GM12878 (cell line): ENCODE data around the gene TANC1. TPM values are rescaled to one million over a fixed set of nuclear protein-coding genes. Genes with fewer than 3 reads are reported as not detected.

ENCODE experiments used
- ATAC-seq: fragments of 200-7000 bp; cut with Tn5 transposase; 3 replicates; pipeline ENCODE4 v1.9.1; 2020; ENCODE audit warnings: mild to moderate bottlenecking, moderate library complexity
- BruUV-seq: library from RNA; stranded (reverse); fragments of 400-500 nt; replicated peaks from 2 replicates; lab custom pipeline; 2021; lab: Mats Ljungman, UMichigan
- CTCF ChIA-PET: fragments of 300-600 bp; sonication (Branson Sonifier 250); formaldehyde crosslinking; extraction: SDS; loops from one replicate; lab custom pipeline; 2021; ENCODE audit warnings: inconsistent platforms; lab: Yijun Ruan, JAX
- POLR2A ChIA-PET: fragments of 350-600 bp; formaldehyde crosslinking; extraction: SDS; loops from one replicate; lab custom pipeline; 2021; ENCODE audit warnings: inconsistent platforms; lab: Charles Lee
- RAD21 ChIA-PET: fragments of 300-600 bp; sonication (Branson Sonifier 250); formaldehyde crosslinking; loops from one replicate; lab custom pipeline; 2023; ENCODE audit warnings: antibody characterized with exemption; ENCODE audit not compliant: unreplicated experiment; lab: Charles Lee
- SMC1A ChIA-PET: fragments of 300-600 bp; sonication (Branson Sonifier 250); formaldehyde crosslinking; loops from one replicate; lab custom pipeline; 2023; ENCODE audit not compliant: unreplicated experiment, uncharacterized antibody; lab: Charles Lee
- DNase-seq: peaks from one replicate; pipeline ENCODE4 v3.0.0-alpha.2; 2011; ENCODE audit warnings: low read depth, low spot score
- FAIRE-seq: peaks from 3 replicates; lab custom pipeline; 2011; peaks lifted over from hg19 to GRCh38; lab: Jason Lieb, UNC
- H2AFZ ChIP-seq: 2 replicates; pipeline ENCODE4 v1.6.0; 2011; ENCODE audit warnings: low read depth, low read length, control low read depth; ENCODE audit not compliant: control insufficient read depth
- H3K27ac ChIP-seq: 2 replicates; pipeline ENCODE4 v1.5.1; 2011; ENCODE audit warnings: control low read depth; ENCODE audit not compliant: control insufficient read depth, insufficient read depth
- H3K27me3 ChIP-seq, 2 experiments: replicated peaks in 1 of 2; 2 replicates each; pipeline versions ENCODE4 v1.6.0 to v1.6.1; 2011; ENCODE audit warnings: low read length in 1 of 2; ENCODE audit not compliant: control insufficient read depth in 2 of 2, insufficient read depth in 2 of 2
- H3K36me3 ChIP-seq, 2 experiments: 2 replicates each; pipeline ENCODE4 v1.5.1; 2011; ENCODE audit warnings: low read length in 1 of 2; ENCODE audit not compliant: control insufficient read depth in 2 of 2, insufficient read depth in 2 of 2
- H3K4me1 ChIP-seq: 2 replicates; pipeline ENCODE4 v1.6.1; 2011; ENCODE audit warnings: mild to moderate bottlenecking, low read length, moderate library complexity, mixed read lengths; ENCODE audit not compliant: control insufficient read depth, insufficient read depth
- H3K4me2 ChIP-seq: 2 replicates; pipeline ENCODE4 v1.6.0; 2011; ENCODE audit warnings: control low read depth; ENCODE audit not compliant: control insufficient read depth, insufficient read depth
- H3K4me3 ChIP-seq: fragments of 200-600 bp; sonication (generic); 2 replicates; pipeline ENCODE4 v1.5.1; 2016
- H3K79me2 ChIP-seq: 2 replicates; pipeline ENCODE4 v1.6.0; 2011; ENCODE audit warnings: low read length; ENCODE audit not compliant: control insufficient read depth, insufficient read depth
- H3K9ac ChIP-seq: 2 replicates; pipeline ENCODE4 v1.8.0; 2011; ENCODE audit warnings: low read length, control low read depth, mixed read lengths; ENCODE audit not compliant: control insufficient read depth, insufficient read depth
- H3K9me3 ChIP-seq: replicated peaks from 3 replicates; pipeline ENCODE4 v1.5.1; 2011; ENCODE audit warnings: mild to moderate bottlenecking, low read length; ENCODE audit not compliant: control insufficient read depth, insufficient read depth
- H4K20me1 ChIP-seq: 2 replicates; pipeline ENCODE4 v1.6.0; 2011; ENCODE audit not compliant: control insufficient read depth, insufficient read depth
- ASH2L ChIP-seq: fragments of 300-600, 200-600 bp; sonication (generic); IDR thresholded peaks from 2 replicates; pipeline ENCODE4 v1.6.1; 2017; ENCODE audit warnings: low read depth, mild to moderate bottlenecking, borderline replicate concordance
- CHD1 ChIP-seq: IDR thresholded peaks from 2 replicates; pipeline ENCODE4 v1.6.1; 2012; ENCODE audit warnings: low read depth, low read length, improper control_type of control experiment
- E2F4 ChIP-seq: IDR thresholded peaks from 2 replicates; pipeline ENCODE4 v1.6.1; 2012; ENCODE audit warnings: low read depth, low read length, improper control_type of control experiment
- IRF5 ChIP-seq: fragments of 450-650 bp; IDR thresholded peaks from 2 replicates; pipeline ENCODE4 v1.6.1; 2017; ENCODE audit warnings: borderline replicate concordance
- NFYA ChIP-seq: IDR thresholded peaks from 2 replicates; pipeline ENCODE4 v1.6.1; 2011; ENCODE audit warnings: low read depth, mild to moderate bottlenecking, low read length, improper control_type of control experiment, borderline replicate concordance
- NR2C1 ChIP-seq: fragments of 450-650 bp; IDR thresholded peaks from 2 replicates; pipeline ENCODE4 v1.6.1; 2017; ENCODE audit warnings: antibody characterized with exemption, mild to moderate bottlenecking, moderate library complexity
- POU2F2 ChIP-seq: IDR thresholded peaks from 3 replicates; pipeline ENCODE4 v1.6.1; 2011; ENCODE audit warnings: low read depth, mild to moderate bottlenecking, low read length, borderline replicate concordance
- RELA ChIP-seq: fragments of 450-650 bp; IDR thresholded peaks from 2 replicates; pipeline ENCODE4 v1.8.0; 2014; ENCODE audit warnings: borderline replicate concordance; ENCODE audit not compliant: partially characterized antibody
- RFX5 ChIP-seq: IDR thresholded peaks from 2 replicates; pipeline ENCODE4 v1.6.1; 2011; ENCODE audit warnings: low read depth, low read length, improper control_type of control experiment
- SIN3A ChIP-seq: IDR thresholded peaks from 2 replicates; pipeline ENCODE4 v1.6.1; 2012; ENCODE audit warnings: low read depth, low read length, improper control_type of control experiment
- SMAD1 ChIP-seq: fragments of 450-650 bp; IDR thresholded peaks from 2 replicates; pipeline ENCODE4 v1.6.1; 2018; ENCODE audit warnings: mild to moderate bottlenecking, low read depth; ENCODE audit not compliant: partially characterized antibody
- USF1 ChIP-seq: IDR thresholded peaks from 2 replicates; pipeline ENCODE4 v1.6.1; 2011; ENCODE audit warnings: borderline replicate concordance, low read depth, mild to moderate bottlenecking, moderate library complexity, mixed read lengths, low read length; ENCODE audit not compliant: insufficient read depth; ENCODE audit errors: extremely low read length
- ZBED1 ChIP-seq: IDR thresholded peaks from 2 replicates; pipeline ENCODE4 v1.6.1; 2016; ENCODE audit warnings: borderline replicate concordance
- ZNF207 ChIP-seq: fragments of 450-650 bp; IDR thresholded peaks from 2 replicates; pipeline ENCODE4 v1.6.1; 2014; ENCODE audit warnings: antibody characterized with exemption, mild to moderate bottlenecking, borderline replicate concordance
- WGBS: methylation state at CpG from one replicate; pipeline ENCODE4 v1.1.6; 2016; ENCODE audit warnings: low lambda C conversion rate; ENCODE audit not compliant: insufficient replicate concordance, insufficient coverage; ENCODE audit errors: missing lambda C conversion rate; 5-methylcytosine and 5-hydroxymethylcytosine counted together
- in situ Hi-C: fragments of 300-500 bp; cut with MboI; formaldehyde crosslinking; loops from 9 replicates; pipeline ENCODE4 v1.14.3; 2018; ENCODE audit warnings: mixed read lengths
- intact Hi-C: fragments of 100-400 bp; cut with micrococcal nuclease; formaldehyde crosslinking; loops from one replicate; pipeline ENCODE4 v1.14.2; 2022; ENCODE audit not compliant: unreplicated experiment
- polyA plus RNA-seq, 11 experiments: library from polyadenylated mRNA; depleted of rRNA in 4 of 11; unstranded in 6 of 11; stranded (reverse) in 5 of 11; fragments of >200 nt; fragmentation: Nextera tagmentation in 4 of 11; fragmentation: Illumina TruSeq in 1 of 11; extraction: Ambion mirVana in 4 of 11; extraction: Trizol in 1 of 11; gene quantifications; 1 replicate in 1 of 11; 2 replicates in 10 of 11; pipeline versions ENCODE4 v1.2.1 to v1.2.3, GENCODE V29; 2011 to 2016; ENCODE audit warnings: inconsistent platforms in 2 of 11, missing spikeins in 2 of 11, low read depth in 1 of 11
- total RNA-seq, 4 experiments: library from RNA; depleted of rRNA in 3 of 4; stranded (reverse); fragments of >200 nt in 3 of 4; fragmentation: Illumina TruSeq in 1 of 4; extraction: Trizol in 1 of 4; gene quantifications; 2 replicates each; pipeline versions ENCODE4 v1.2.1 to v1.2.3, GENCODE V29; 2013 to 2021

The TANC1 gene
- total and polyA plus RNA-seq, 10 of the 15 experiments (the other 5 are each of a cell fraction or from before 2014, with no cell fraction given), result 0.05 to 5.0 (median 0.34) TPM

GRCh38 chr2:158994920-158995676 lies 26.7 kb downstream of the TANC1 start:
- ChIA-PET CTCF (interaction anchor here (0.6 kb wide), 1 partner anchor 12 kb away, joined by 3 read pairs; no protein-coding TSS in a partner anchor), SMC1A (no interaction called here), RAD21 (no interaction called here), POLR2A (no interaction called here)
- BruUV-seq, result no TSS peak
- Histone ChIP-seq H2AFZ (no peak overlapping the region), H3K4me2 (no peak overlapping the region), H3K4me1 (peaks cover 3% of the 10 kb centered on the region; the same call in 1 of the 2 replicates), H3K9me3 (no peaks in the 10 kb centered on the region), H3K9ac (no peak overlapping the region), H3K36me3 (no peaks in the 10 kb centered on the region), H3K4me3 (no peak overlapping the region), H4K20me1 (no peaks in the 10 kb centered on the region), H3K27ac (no peak overlapping the region), H3K27me3 (no peaks in the 10 kb centered on the region; a peak in 1 of 4 replicates), H3K79me2 (no peaks in the 10 kb centered on the region)
- intact Hi-C loops (no loop called here), in situ Hi-C loops (no loop called here)
- DNase-seq (no peak), ATAC-seq (peak; percentile 65), FAIRE-seq (no peak)
- TF ChIP-seq NFYA, result no peak
- TF ChIP-seq CHD1, result no peak
- TF ChIP-seq SIN3A, result no peak
- TF ChIP-seq ZNF207, result no peak
- TF ChIP-seq POU2F2, result 0 out of 3 replicates have a peak, but pooled peaks have one; percentile 22
- WGBS, result 49% methylated on average over 5 of the region's 5 CpGs

- H3K9ac ChIP-seq, result no peak overlapping the region
- H3K9me3 ChIP-seq, result no peaks in the 10 kb centered on the region
- no peaks in the 10 kb centered on the region for H3K36me3 ChIP-seq
- ChIA-PET POLR2A (no interaction called here), CTCF (interaction anchor here (0.6 kb wide), 1 partner anchor 11 kb away, joined by 3 read pairs; no protein-coding TSS in a partner anchor), SMC1A (no interaction called here), RAD21 (no interaction called here)
- H3K4me2 ChIP-seq, result no peak overlapping the region
- BruUV-seq, result no TSS peak
- no peaks in the 10 kb centered on the region for H4K20me1 ChIP-seq
- no peaks in the 10 kb centered on the region; a peak in 1 of 4 replicates for H3K27me3 ChIP-seq
- H2AFZ ChIP-seq, result no peak overlapping the region
- H3K27ac ChIP-seq, result no peak overlapping the region
- intact Hi-C loops, result no loop called here
- DNase-seq (no peak), FAIRE-seq (no peak), ATAC-seq (no peak)
- in situ Hi-C loops, result no loop called here
- 57% methylated on average over 5 of the region's 5 CpGs for WGBS
- no peak overlapping the region for H3K4me3 ChIP-seq
- peaks cover 3% of the 10 kb centered on the region; the same call in 1 of the 2 replicates for H3K4me1 ChIP-seq
- no peaks in the 10 kb centered on the region for H3K79me2 ChIP-seq
- TF ChIP-seq ZBED1 (no peak), RFX5 (no peak), E2F4 (no peak), USF1 (no peak), CHD1 (no peak), SMAD1 (no peak), RELA (no peak), IRF5 (no peak), ASH2L (no peak), NR2C1 (no peak)
Observed at GRCh38 chr2:158995677-158996049, 27.2 kb downstream of the TANC1 start.
